Measurements from ENCODE around the gene DOHH.

The DOHH gene

GRCh38 chr19:3514930-3515329, 14.5 kb upstream of the DOHH start:
- no peak for DNase-seq (ENCODE audit: low spot score)
- in situ Hi-C loops (cut with MboI; ENCODE audit: low pct_unique_long_range_greater_than_20kb, low sequenced_read_pairs, unreplicated experiment): no loop called here
- no peak for TF ChIP-seq CTCF (IDR thresholded peaks at IDR 0.05; ENCODE audit: extremely low read depth, insufficient read depth, missing control alignments)

GRCh38 chr19:3513229-3514140, 13.0 kb upstream of the DOHH start:
- TF ChIP-seq CTCF (IDR thresholded peaks at IDR 0.05; ENCODE audit: extremely low read depth, insufficient read depth, missing control alignments): no peak
- in situ Hi-C loops (cut with MboI; ENCODE audit: low pct_unique_long_range_greater_than_20kb, low sequenced_read_pairs, unreplicated experiment): no loop called here
- no peak for DNase-seq (ENCODE audit: low spot score)

DNA sequence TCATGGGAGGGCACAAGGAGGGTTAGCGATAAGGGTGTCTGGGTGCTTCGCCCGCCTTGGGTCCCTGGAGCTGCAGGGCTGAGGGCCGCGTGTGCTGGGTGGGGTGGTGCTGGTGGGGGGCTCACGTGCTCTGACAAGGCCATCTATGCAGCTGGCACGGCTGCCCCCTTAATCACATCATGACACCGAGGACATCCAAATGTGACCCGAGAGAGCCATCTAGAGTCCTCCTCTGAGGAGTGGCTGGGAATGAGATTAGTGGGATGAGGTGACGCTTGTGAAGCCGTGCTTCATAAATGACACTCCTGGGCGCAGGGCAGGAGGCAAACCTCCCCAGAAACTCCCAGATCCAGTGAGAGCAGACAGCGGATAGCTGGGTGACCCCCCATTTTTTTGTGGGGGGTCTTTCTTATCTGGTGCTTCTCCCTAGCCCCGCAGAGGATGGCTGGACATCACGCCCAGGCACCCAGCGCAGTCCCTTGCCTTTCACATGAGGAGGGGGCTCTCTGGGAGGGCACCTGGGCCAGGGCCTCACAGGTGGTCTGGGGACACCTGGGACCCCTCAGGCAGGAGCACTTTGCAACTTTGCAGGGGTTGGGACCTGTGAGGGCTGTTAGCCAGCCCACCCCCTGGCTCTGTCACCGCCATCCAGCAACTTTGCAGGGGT, 12.2 kb upstream of the DOHH start:
- no peak for DNase-seq (ENCODE audit: low spot score)
- no peak for TF ChIP-seq CTCF (IDR thresholded peaks at IDR 0.05; ENCODE audit: extremely low read depth, insufficient read depth, missing control alignments)
- in situ Hi-C loops (cut with MboI; ENCODE audit: low pct_unique_long_range_greater_than_20kb, low sequenced_read_pairs, unreplicated experiment): no loop called here

DNA sequence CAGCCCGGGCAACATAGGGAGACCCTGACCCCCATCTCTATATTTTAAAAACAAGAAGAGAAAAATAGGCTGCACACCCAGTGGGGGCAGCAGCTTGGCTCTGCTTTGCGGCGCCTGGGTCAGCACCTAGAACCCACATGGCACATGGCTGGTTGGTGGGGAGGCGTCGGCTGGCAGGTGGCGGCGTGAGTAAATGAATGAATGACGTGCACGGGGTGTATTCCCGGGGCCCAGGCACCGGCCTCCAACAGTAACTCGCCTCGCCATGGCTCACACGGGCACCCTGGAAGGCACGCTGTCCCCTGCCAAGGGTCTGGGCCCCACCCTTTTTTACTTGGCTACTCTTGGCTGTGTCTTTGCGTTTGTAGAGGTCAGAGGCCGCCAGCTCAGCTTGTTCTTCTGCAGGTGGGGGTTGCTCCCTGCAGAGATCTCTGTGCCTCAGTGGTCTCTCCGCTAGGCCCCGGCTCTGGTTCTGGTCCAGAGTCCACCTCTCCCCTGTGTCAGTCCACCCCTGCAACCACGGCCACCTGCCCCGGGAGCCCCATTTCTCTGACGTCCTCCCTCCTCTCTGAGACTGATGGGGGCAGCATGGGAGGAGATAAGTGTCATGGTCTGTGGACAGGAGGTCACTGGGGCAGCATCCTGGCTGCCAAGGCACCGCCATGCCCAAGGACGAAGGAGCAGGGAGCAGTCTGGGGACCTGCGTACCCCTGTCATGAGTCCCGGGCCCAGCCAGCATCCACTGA, 11.2 kb upstream of the DOHH start:
- TF ChIP-seq CTCF (IDR thresholded peaks at IDR 0.05; ENCODE audit: extremely low read depth, insufficient read depth, missing control alignments): no peak
- DNase-seq (ENCODE audit: low spot score): no peak
- in situ Hi-C loops (cut with MboI; ENCODE audit: low pct_unique_long_range_greater_than_20kb, low sequenced_read_pairs, unreplicated experiment): no loop called here

GRCh38 chr19:3510727-3511126, 10.3 kb upstream of the DOHH start:
- in situ Hi-C loops (cut with MboI; ENCODE audit: low pct_unique_long_range_greater_than_20kb, low sequenced_read_pairs, unreplicated experiment): no loop called here
- DNase-seq (ENCODE audit: low spot score): no peak
- no peak for TF ChIP-seq CTCF (IDR thresholded peaks at IDR 0.05; ENCODE audit: extremely low read depth, insufficient read depth, missing control alignments)

GRCh38 chr19:3509566-3509989, 9.1 kb upstream of the DOHH start:
- in situ Hi-C loops (cut with MboI; ENCODE audit: low pct_unique_long_range_greater_than_20kb, low sequenced_read_pairs, unreplicated experiment): no loop called here
- TF ChIP-seq CTCF (IDR thresholded peaks at IDR 0.05; ENCODE audit: extremely low read depth, insufficient read depth, missing control alignments): no peak
- no peak for DNase-seq (ENCODE audit: low spot score)
